Effector memory CD8-positive, alpha-beta T cell (primary cell): ENCODE measurements around the gene NACC2.
"Not testable (repeated sequence)": the region's sequence is repeated elsewhere in the genome, so short reads cannot be mapped to it uniquely, and the experiment has no call there.

Source experiments
- ATAC-seq: fragments of 150-1000 bp; cut with Tn5 transposase; replicated peaks from 2 replicates; pipeline ENCODE4 v1.10.0; 2021; ENCODE audit warnings: mild to moderate bottlenecking, moderate library complexity
- DNase-seq, 3 experiments: peaks; one replicate each; pipeline ENCODE4 v3.0.0; 2021
- H3K27ac Mint-ChIP-seq, 2 donors: one replicate each; pipeline ENCODE4 v1.8.0; 2022; ENCODE audit warnings: mild to moderate bottlenecking in 2 of 2, mixed read lengths in 2 of 2, moderate library complexity in 2 of 2
- H3K27me3 Mint-ChIP-seq, 2 donors: one replicate each; pipeline ENCODE4 v1.8.0; 2022; ENCODE audit warnings: mixed read lengths in 2 of 2
- H3K36me3 Mint-ChIP-seq: one replicate; pipeline ENCODE4 v1.8.0; 2022; ENCODE audit warnings: mild to moderate bottlenecking, moderate library complexity, mixed read lengths; ENCODE audit not compliant: insufficient read depth
- H3K4me1 Mint-ChIP-seq, 2 donors: one replicate each; pipeline ENCODE4 v1.8.0; 2022; ENCODE audit warnings: low read depth in 2 of 2, mixed read lengths in 2 of 2
- H3K4me3 Mint-ChIP-seq, 2 donors: one replicate each; pipeline ENCODE4 v1.8.0; 2022; ENCODE audit warnings: mild to moderate bottlenecking in 2 of 2, mixed read lengths in 2 of 2, moderate library complexity in 2 of 2
- H3K9me3 Mint-ChIP-seq, 2 donors: one replicate each; pipeline ENCODE4 v1.8.0; 2022; ENCODE audit warnings: mixed read lengths in 2 of 2

NACC2 gene

GRCh38 chr9:136061916-136062315 lies 33.2 kb downstream of the NACC2 start:
- not testable (repeated sequence) for H3K27me3 Mint-ChIP-seq, H3K9me3 Mint-ChIP-seq, H3K27ac Mint-ChIP-seq, ATAC-seq, DNase-seq, H3K4me3 Mint-ChIP-seq
- H3K36me3 Mint-ChIP-seq, result peaks cover 14% of the 10 kb centered on the region
- peaks cover 13 to 17% of the 10 kb centered on the region in 2 donors for H3K4me1 Mint-ChIP-seq

GRCh38 chr9:136061405-136061804 lies 33.7 kb downstream of the NACC2 start:
- ATAC-seq (no peak), DNase-seq (no peak)
- H3K27me3 Mint-ChIP-seq, result no peaks in the 10 kb centered on the region
- H3K9me3 Mint-ChIP-seq, result no peaks in the 10 kb centered on the region
- peaks cover 10 to 15% of the 10 kb centered on the region in 2 donors for H3K4me1 Mint-ChIP-seq
- H3K4me3 Mint-ChIP-seq, result no peak overlapping the region
- H3K27ac Mint-ChIP-seq, result peak overlapping the region in 1 of 2 donors; percentile 12
- peaks cover 10% of the 10 kb centered on the region for H3K36me3 Mint-ChIP-seq

- H3K9me3 Mint-ChIP-seq, result no peaks in the 10 kb centered on the region
- ATAC-seq, result no peak
- peak overlapping the region in 1 of 2 donors; percentile 12 for H3K27ac Mint-ChIP-seq
These were observed 34.3 kb downstream of the NACC2 start for GRCh38 chr9:136060671-136061371.

GRCh38 chr9:136059851-136060670 lies 35.0 kb downstream of the NACC2 start:
- Mint-ChIP-seq H3K4me1 (peaks cover 15 to 17% of the 10 kb centered on the region in 2 donors), H3K4me3 (no peak overlapping the region), H3K9me3 (no peaks in the 10 kb centered on the region), H3K36me3 (peaks cover 10% of the 10 kb centered on the region), H3K27me3 (no peaks in the 10 kb centered on the region), H3K27ac (no peak overlapping the region)
- DNase-seq, result no peak
- ATAC-seq, result no peak

More at GRCh38 chr9:136060671-136061371, 34.3 kb downstream of the NACC2 start:
- H3K4me3 Mint-ChIP-seq, result no peak overlapping the region
- DNase-seq, result no peak
- H3K4me1 Mint-ChIP-seq, result peaks cover 10 to 13% of the 10 kb centered on the region in 2 donors
- no peaks in the 10 kb centered on the region for H3K27me3 Mint-ChIP-seq
- H3K36me3 Mint-ChIP-seq, result peaks cover 10% of the 10 kb centered on the region

- Mint-ChIP-seq H3K9me3 (no peaks in the 10 kb centered on the region), H3K27me3 (no peaks in the 10 kb centered on the region), H3K27ac (no peak overlapping the region), H3K4me3 (no peak overlapping the region), H3K4me1 (peaks cover 19 to 21% of the 10 kb centered on the region in 2 donors), H3K36me3 (peaks cover 4% of the 10 kb centered on the region)
- ATAC-seq, result no peak
- no peak for DNase-seq
These were observed 35.7 kb downstream of the NACC2 start for GRCh38 chr9:136059321-136059791.

- H3K36me3 Mint-ChIP-seq, result peaks cover 4% of the 10 kb centered on the region
- H3K4me3 Mint-ChIP-seq, result no peak overlapping the region
- H3K27me3 Mint-ChIP-seq, result no peaks in the 10 kb centered on the region
- no peak overlapping the region for H3K27ac Mint-ChIP-seq
- no peak for ATAC-seq
- DNase-seq, result no peak
- H3K9me3 Mint-ChIP-seq, result no peaks in the 10 kb centered on the region
- peaks cover 19 to 23% of the 10 kb centered on the region in 2 donors for H3K4me1 Mint-ChIP-seq
These were observed 36.2 kb downstream of the NACC2 start for GRCh38 chr9:136058801-136059302.

GRCh38 chr9:136058084-136058483 lies 37.0 kb downstream of the NACC2 start:
- Mint-ChIP-seq H3K36me3 (peaks cover 3% of the 10 kb centered on the region), H3K27me3 (no peaks in the 10 kb centered on the region), H3K4me3 (no peak overlapping the region), H3K4me1 (peaks cover 18 to 23% of the 10 kb centered on the region in 2 donors), H3K27ac (no peak overlapping the region), H3K9me3 (no peaks in the 10 kb centered on the region)
- DNase-seq (no peak), ATAC-seq (no peak)

GRCh38 chr9:136057236-136058081 lies 37.6 kb downstream of the NACC2 start:
- ATAC-seq, result no peak

GRCh38 chr9:136056546-136057235 lies 38.4 kb downstream of the NACC2 start:
- ATAC-seq (no peak), DNase-seq (no peak)
- peaks cover 18 to 26% of the 10 kb centered on the region in 2 donors for H3K4me1 Mint-ChIP-seq
- no peak overlapping the region for H3K4me3 Mint-ChIP-seq
- no peaks in the 10 kb centered on the region for H3K27me3 Mint-ChIP-seq
- H3K27ac Mint-ChIP-seq, result peak overlapping the region in 1 of 2 donors; percentile 46
- no peaks in the 10 kb centered on the region for H3K36me3 Mint-ChIP-seq
- H3K9me3 Mint-ChIP-seq, result no peaks in the 10 kb centered on the region

More at GRCh38 chr9:136057236-136058081, 37.6 kb downstream of the NACC2 start:
- H3K27me3 Mint-ChIP-seq, result no peaks in the 10 kb centered on the region
- DNase-seq, result no peak
- H3K4me1 Mint-ChIP-seq, result peaks cover 14 to 22% of the 10 kb centered on the region in 2 donors
- no peaks in the 10 kb centered on the region for H3K36me3 Mint-ChIP-seq
- no peak overlapping the region for H3K4me3 Mint-ChIP-seq
- H3K27ac Mint-ChIP-seq, result peak overlapping the region in 1 of 2 donors; percentile 46
- no peaks in the 10 kb centered on the region for H3K9me3 Mint-ChIP-seq

- Mint-ChIP-seq H3K27ac (no peak overlapping the region), H3K4me1 (peaks cover 18 to 26% of the 10 kb centered on the region in 2 donors), H3K4me3 (peak overlapping the region in 1 of 2 donors; percentile 23), H3K9me3 (no peaks in the 10 kb centered on the region), H3K27me3 (no peaks in the 10 kb centered on the region), H3K36me3 (no peaks in the 10 kb centered on the region)
- no peak for DNase-seq
- no peak for ATAC-seq
These were observed 39.2 kb downstream of the NACC2 start for GRCh38 chr9:136055715-136056545.

- DNase-seq, result no peak
- Mint-ChIP-seq H3K9me3 (no peaks in the 10 kb centered on the region), H3K27ac (peak overlapping the region in 1 of 2 donors; percentile 44), H3K27me3 (no peaks in the 10 kb centered on the region), H3K4me3 (peak overlapping the region; percentile 23 to 46), H3K36me3 (no peaks in the 10 kb centered on the region), H3K4me1 (peaks cover 18 to 26% of the 10 kb centered on the region in 2 donors)
- ATAC-seq, result no peak
These were observed 40.0 kb downstream of the NACC2 start for GRCh38 chr9:136054798-136055714.
